ENCODE measurements around the gene AAK1.

The AAK1 gene

GRCh38 chr2:69474688-69475087, 168.9 kb downstream of the AAK1 start:
- DNase-seq (ENCODE audit: low spot score): no peak
- no peak for TF ChIP-seq CTCF (IDR thresholded peaks at IDR 0.05; ENCODE audit: extremely low read depth, missing control alignments)

DNA sequence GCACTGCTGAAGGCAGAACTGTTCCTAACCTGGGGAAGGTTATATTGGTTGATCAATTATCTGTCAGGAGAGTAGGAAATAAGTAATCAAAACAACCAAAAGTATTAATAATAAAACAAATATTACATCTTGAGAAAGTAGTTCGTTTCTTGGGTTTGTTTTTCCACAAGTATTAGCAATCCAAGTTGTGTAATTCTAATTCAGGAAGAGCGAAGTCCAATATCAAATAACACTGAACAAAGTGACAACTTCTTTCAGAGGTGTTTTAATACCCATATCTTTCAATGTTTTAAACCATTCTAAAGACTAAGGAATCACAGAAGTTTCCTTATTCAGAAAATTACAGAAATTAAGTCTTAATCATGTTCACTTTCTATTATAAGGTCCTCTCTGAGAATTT, 171.7 kb downstream of the AAK1 start:
- no peak for TF ChIP-seq CTCF (IDR thresholded peaks at IDR 0.05; ENCODE audit: extremely low read depth, missing control alignments)
- DNase-seq (ENCODE audit: low spot score): no peak

- no peak for TF ChIP-seq CTCF (IDR thresholded peaks at IDR 0.05; ENCODE audit: extremely low read depth, missing control alignments)
- DNase-seq (ENCODE audit: low spot score): no peak
Measured at GRCh38 chr2:69470911-69471310, 172.6 kb downstream of the AAK1 start.

DNA sequence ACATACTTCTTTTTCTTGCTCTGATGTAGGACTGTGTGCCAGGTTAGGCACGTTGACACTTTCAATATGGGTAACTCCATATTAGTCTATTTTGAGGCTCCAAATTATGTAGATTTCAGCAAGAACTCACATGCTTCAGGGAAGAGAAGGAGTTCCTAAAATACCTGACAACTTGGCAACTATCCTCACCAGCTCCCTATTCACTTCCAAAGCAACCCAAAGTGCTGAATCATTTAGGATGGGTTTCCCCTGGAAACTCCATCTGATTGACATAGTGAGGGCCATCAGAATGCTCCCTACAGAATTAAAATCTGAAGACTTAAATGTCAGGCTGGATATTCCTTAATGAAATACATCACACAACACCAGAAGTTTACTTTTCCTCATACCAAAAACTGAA, 173.8 kb downstream of the AAK1 start:
- no peak for TF ChIP-seq CTCF (IDR thresholded peaks at IDR 0.05; ENCODE audit: extremely low read depth, missing control alignments)
- DNase-seq (ENCODE audit: low spot score): no peak

DNA sequence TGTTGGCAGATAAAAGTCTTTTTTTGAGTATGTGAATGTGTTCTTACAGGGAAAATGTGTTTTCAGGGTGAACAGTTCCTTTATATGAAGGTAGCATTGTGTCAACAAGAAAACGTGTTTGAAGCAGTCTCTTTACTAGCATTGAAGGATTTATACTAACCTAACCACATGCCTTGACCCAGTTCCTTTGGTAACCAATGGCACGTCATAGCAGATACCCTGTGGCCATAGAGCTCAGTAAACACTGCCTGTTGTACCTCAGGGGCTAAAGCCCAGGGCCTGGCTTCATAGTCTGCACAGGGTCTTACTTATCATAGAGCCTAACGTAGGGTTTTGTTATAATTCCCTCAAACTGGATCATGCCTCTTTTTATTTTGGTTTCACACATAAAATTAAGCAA, 174.2 kb downstream of the AAK1 start:
- TF ChIP-seq CTCF (IDR thresholded peaks at IDR 0.05; ENCODE audit: extremely low read depth, missing control alignments): no peak

DNA sequence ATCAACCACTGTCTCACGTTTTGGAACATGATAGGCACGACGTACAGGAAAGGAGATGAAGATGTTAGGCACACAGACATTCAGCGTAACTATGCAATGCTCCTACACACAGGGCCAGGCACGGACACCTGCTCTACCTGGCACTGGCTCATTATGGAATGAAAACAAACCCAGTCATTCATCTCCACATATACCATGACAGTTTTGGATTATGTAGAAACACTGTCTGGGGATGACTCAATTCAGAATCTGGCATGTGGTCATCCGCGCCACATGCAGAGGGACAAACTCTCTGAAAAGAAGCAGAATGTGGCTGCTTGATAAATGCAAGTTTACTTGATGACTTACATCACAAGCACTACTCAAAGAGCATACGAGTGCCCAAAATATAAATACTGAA, 176.8 kb downstream of the AAK1 start:
- TF ChIP-seq CTCF (IDR thresholded peaks at IDR 0.05; ENCODE audit: extremely low read depth, missing control alignments): no peak
- DNase-seq (ENCODE audit: low spot score): no peak

More for the DNA sequence above, 174.2 kb downstream of the AAK1 start:
- DNase-seq (ENCODE audit: low spot score): no peak

GRCh38 chr2:69465513-69466456, 177.8 kb downstream of the AAK1 start:
- DNase-seq (ENCODE audit: low spot score): no peak
- TF ChIP-seq CTCF (IDR thresholded peaks at IDR 0.05; ENCODE audit: extremely low read depth, missing control alignments): no peak
